Activated CD4-positive, alpha-beta memory T cell treated with anti-CD3 and anti-CD28 coated beads, Interleukin-2, amount 10 ng/mL, durations not matched to agents 7 days and 5 days (primary cell): ENCODE data around the gene CYP2W1. TPM values are rescaled to one million over a fixed set of nuclear protein-coding genes. Genes with fewer than 3 reads are reported as not detected.
"Not testable (repeated sequence)": the region's sequence is repeated elsewhere in the genome, so short reads cannot be mapped to it uniquely, and the experiment has no call there.

Experiments
- CTCF ChIA-PET: fragments of 350-600 bp; sonication (Branson Sonifier 250); formaldehyde crosslinking; loops from one replicate; lab custom pipeline; 2021; ENCODE audit warnings: antibody characterized with exemption, inconsistent platforms; lab: Charles Lee
- POLR2A ChIA-PET: fragments of 350-600 bp; sonication (Branson Sonifier 250); formaldehyde crosslinking; loops from one replicate; lab custom pipeline; 2021; ENCODE audit warnings: antibody characterized with exemption; lab: Charles Lee
- DNase-seq: peaks from one replicate; pipeline ENCODE4 v3.0.0-alpha.2; 2020
- H3K27ac Mint-ChIP-seq: one replicate; pipeline ENCODE4 v1.8.0; 2021; ENCODE audit warnings: mild to moderate bottlenecking, mixed read lengths
- H3K27me3 Mint-ChIP-seq: one replicate; pipeline ENCODE4 v1.8.0; 2021; ENCODE audit warnings: mixed read lengths
- H3K36me3 Mint-ChIP-seq: one replicate; pipeline ENCODE4 v1.8.0; 2021; ENCODE audit warnings: low read depth, mixed read lengths
- H3K4me1 Mint-ChIP-seq: one replicate; pipeline ENCODE4 v1.8.0; 2021; ENCODE audit warnings: mixed read lengths
- H3K4me3 Mint-ChIP-seq: one replicate; pipeline ENCODE4 v1.8.0; 2021; ENCODE audit warnings: mild to moderate bottlenecking, mixed read lengths
- H3K9me3 Mint-ChIP-seq: one replicate; pipeline ENCODE4 v1.8.0; 2021; ENCODE audit warnings: mixed read lengths
- total RNA-seq, 2 experiments: library from RNA; stranded (reverse); gene quantifications; one replicate each; pipeline ENCODE4 v1.2.3, GENCODE V29; 2021

CYP2W1 gene
- total RNA-seq, 2 experiments from 2014 or later: not detected

GRCh38 chr7:991729-992656 lies 9.0 kb downstream of the CYP2W1 start:
- Mint-ChIP-seq H3K36me3 (no peaks in the 10 kb centered on the region), H3K27me3 (no peaks in the 10 kb centered on the region), H3K9me3 (no peaks in the 10 kb centered on the region), H3K4me1 (peaks cover 3% of the 10 kb centered on the region), H3K27ac (no peak overlapping the region), H3K4me3 (no peak overlapping the region)
- ChIA-PET CTCF (interaction anchor here (0.7 to 7.3 kb wide), 22 partner anchors 14 to 261 kb away, joined by 3 to 270 read pairs (median 10); partner anchors contain the start of genes COX19 and GPR146), POLR2A (interaction anchor here (0.9 to 2.1 kb wide), 4 partner anchors 15 to 184 kb away, joined by 3 to 8 read pairs (median 6); partner anchors contain the start of gene COX19)
- DNase-seq: no peak

GRCh38 chr7:992709-993607 lies 10.0 kb downstream of the CYP2W1 start:
- ChIA-PET POLR2A (interaction anchor here (0.9 to 3.9 kb wide), 7 partner anchors 16 to 183 kb away, joined by 3 to 28 read pairs (median 4); partner anchors contain the start of gene COX19), CTCF (interaction anchor here (0.7 to 7.3 kb wide), 36 partner anchors 11 to 671 kb away, joined by 3 to 270 read pairs (median 5); partner anchors contain the start of genes COX19 and GPR146)
- Mint-ChIP-seq H3K4me3 (no peak overlapping the region), H3K27ac (no peak overlapping the region), H3K9me3 (no peaks in the 10 kb centered on the region), H3K36me3 (no peaks in the 10 kb centered on the region), H3K4me1 (peaks cover 3% of the 10 kb centered on the region), H3K27me3 (no peaks in the 10 kb centered on the region)
- DNase-seq: peak; percentile 96

- ChIA-PET POLR2A (interaction anchor here (3.9 kb wide), 1 partner anchor 71 kb away, joined by 28 read pairs; no protein-coding TSS in a partner anchor), CTCF (interaction anchor here (1.0 to 7.3 kb wide), 10 partner anchors 14 to 181 kb away, joined by 3 to 270 read pairs (median 10); partner anchors contain the start of genes COX19 and GPR146)
- no peak overlapping the region for H3K27ac Mint-ChIP-seq
- H3K27me3 Mint-ChIP-seq: no peaks in the 10 kb centered on the region
- H3K4me3 Mint-ChIP-seq: no peak overlapping the region
- no peaks in the 10 kb centered on the region for H3K9me3 Mint-ChIP-seq
- peaks cover 3% of the 10 kb centered on the region for H3K4me1 Mint-ChIP-seq
- no peak for DNase-seq
- H3K36me3 Mint-ChIP-seq: no peaks in the 10 kb centered on the region
Measured at GRCh38 chr7:994592-995308, 11.8 kb downstream of the CYP2W1 start.

GRCh38 chr7:995571-995970 lies 12.6 kb downstream of the CYP2W1 start:
- no peak overlapping the region for H3K4me3 Mint-ChIP-seq
- POLR2A ChIA-PET: interaction anchor here (3.9 kb wide), 1 partner anchor 70 kb away, joined by 28 read pairs; no protein-coding TSS in a partner anchor
- H3K36me3 Mint-ChIP-seq: no peaks in the 10 kb centered on the region
- no peak for DNase-seq
- peaks cover 3% of the 10 kb centered on the region for H3K4me1 Mint-ChIP-seq
- CTCF ChIA-PET: interaction anchor here (4.0 to 7.3 kb wide), 2 partner anchors 67 to 180 kb away, joined by 37 to 270 read pairs; no protein-coding TSS in a partner anchor
- no peaks in the 10 kb centered on the region for H3K9me3 Mint-ChIP-seq
- H3K27ac Mint-ChIP-seq: no peak overlapping the region
- H3K27me3 Mint-ChIP-seq: no peaks in the 10 kb centered on the region

- H3K9me3 Mint-ChIP-seq: no peaks in the 10 kb centered on the region
- peaks cover 3% of the 10 kb centered on the region for H3K4me1 Mint-ChIP-seq
- no peak for DNase-seq
- POLR2A ChIA-PET: interaction anchor here (3.9 kb wide), 1 partner anchor 69 kb away, joined by 28 read pairs; no protein-coding TSS in a partner anchor
- H3K27ac Mint-ChIP-seq: no peak overlapping the region
- no peaks in the 10 kb centered on the region for H3K27me3 Mint-ChIP-seq
- no peak overlapping the region for H3K4me3 Mint-ChIP-seq
- CTCF ChIA-PET: interaction anchor here (7.3 kb wide), 1 partner anchor 66 kb away, joined by 270 read pairs; no protein-coding TSS in a partner anchor
- no peaks in the 10 kb centered on the region for H3K36me3 Mint-ChIP-seq
Measured at GRCh38 chr7:996079-996872, 13.3 kb downstream of the CYP2W1 start.

- H3K27ac Mint-ChIP-seq: no peak overlapping the region
- ChIA-PET CTCF (interaction anchor here (1.8 to 7.3 kb wide), 2 partner anchors 65 to 68 kb away, joined by 6 to 270 read pairs; no protein-coding TSS in a partner anchor), POLR2A (no interaction called here)
- no peak for DNase-seq
- no peaks in the 10 kb centered on the region for H3K27me3 Mint-ChIP-seq
- peaks cover 3% of the 10 kb centered on the region for H3K4me1 Mint-ChIP-seq
- H3K36me3 Mint-ChIP-seq: no peaks in the 10 kb centered on the region
- H3K9me3 Mint-ChIP-seq: no peaks in the 10 kb centered on the region
- H3K4me3 Mint-ChIP-seq: no peak overlapping the region
Measured at GRCh38 chr7:997404-998395, 14.7 kb downstream of the CYP2W1 start.

- CTCF ChIA-PET: interaction anchor here (1.8 kb wide), 1 partner anchor 67 kb away, joined by 6 read pairs; no protein-coding TSS in a partner anchor
- no peak overlapping the region for H3K27ac Mint-ChIP-seq
Measured at GRCh38 chr7:999149-999879, 16.3 kb downstream of the CYP2W1 start.

GRCh38 chr7:999941-1000935 lies 17.3 kb downstream of the CYP2W1 start:
- no peak for DNase-seq
- POLR2A ChIA-PET: no interaction called here
- Mint-ChIP-seq H3K4me3 (no peak overlapping the region), H3K27me3 (no peaks in the 10 kb centered on the region), H3K36me3 (no peaks in the 10 kb centered on the region), H3K27ac (no peak overlapping the region), H3K9me3 (no peaks in the 10 kb centered on the region), H3K4me1 (no peaks in the 10 kb centered on the region)
- CTCF ChIA-PET: no interaction called here

More at GRCh38 chr7:999149-999879, 16.3 kb downstream of the CYP2W1 start:
- H3K4me1 Mint-ChIP-seq: no peaks in the 10 kb centered on the region
- no peak for DNase-seq
- POLR2A ChIA-PET: no interaction called here
- H3K9me3 Mint-ChIP-seq: no peaks in the 10 kb centered on the region
- H3K27me3 Mint-ChIP-seq: no peaks in the 10 kb centered on the region
- no peaks in the 10 kb centered on the region for H3K36me3 Mint-ChIP-seq
- H3K4me3 Mint-ChIP-seq: no peak overlapping the region

GRCh38 chr7:1001069-1001770 lies 18.2 kb downstream of the CYP2W1 start:
- DNase-seq, H3K4me3 Mint-ChIP-seq, H3K27me3 Mint-ChIP-seq, H3K27ac Mint-ChIP-seq, H3K9me3 Mint-ChIP-seq, H3K4me1 Mint-ChIP-seq, CTCF ChIA-PET, POLR2A ChIA-PET, H3K36me3 Mint-ChIP-seq: not testable (repeated sequence)
